Ovary (tissue), 9 donors: ENCODE measurements around the gene UAP1L1. TPM values are rescaled to one million over a fixed set of nuclear protein-coding genes. Genes with fewer than 3 reads are reported as not detected.

ENCODE experiments used
- DNase-seq, 5 donors: peaks; one replicate each; pipeline ENCODE4 v3.0.0-alpha.2; 2019 to 2020
- H3K27ac ChIP-seq, 2 donors: fragments of 200-600 bp; one replicate each; pipeline versions ENCODE4 v1.5.1 to v1.8.0; 2019 to 2022
- H3K27me3 ChIP-seq: fragments of 200-600 bp; one replicate; pipeline ENCODE4 v1.8.0; 2022
- H3K36me3 ChIP-seq: fragments of 200-600 bp; sonication (generic); one replicate; pipeline ENCODE4 v1.5.1; 2019
- H3K4me1 ChIP-seq: one replicate; pipeline ENCODE4 v1.8.1; 2013; ENCODE audit warnings: mild to moderate bottlenecking, moderate library complexity; ENCODE audit not compliant: insufficient read depth
- H3K4me3 ChIP-seq: fragments of 200-600 bp; sonication (generic); one replicate; pipeline ENCODE4 v1.5.1; 2017
- H3K9me3 ChIP-seq, 2 donors: fragments of 200-600 bp in 1 of 2; sonication (generic) in 1 of 2; one replicate each; pipeline versions ENCODE4 v1.5.1 to v1.8.1; 2013 to 2019; ENCODE audit warnings: mild to moderate bottlenecking in 1 of 2, moderate library complexity in 1 of 2
- EP300 ChIP-seq: sonication (generic); formaldehyde crosslinking; IDR thresholded peaks from one replicate; pipeline ENCODE4 v1.6.1; 2017; ENCODE audit warnings: antibody characterized with exemption
- POLR2A ChIP-seq: fragments of 450-650 bp; IDR thresholded peaks from one replicate; pipeline ENCODE4 v1.6.1; 2017; ENCODE audit warnings: antibody characterized with exemption, mild to moderate bottlenecking, moderate library complexity
- WGBS, 3 donors: extraction: QIAGEN DNeasy Blood & Tissue Kit in 1 of 3; methylation state at CpG; one replicate each; pipeline versions ENCODE4 v1.1.5 to v1.1.7; 2013 to 2017; 5-methylcytosine and 5-hydroxymethylcytosine counted together
- intact Hi-C, 4 donors: fragments of 100-400 bp; cut with DNase I; formaldehyde crosslinking; loops; one replicate each; pipeline versions ENCODE4 v1.11.0 to v1.15.1; 2022 to 2023
- polyA plus RNA-seq, 2 donors: library from polyadenylated mRNA; stranded (reverse); fragments of 200-250 nt in 1 of 2; fragments of 350-450 nt in 1 of 2; fragmentation: Illumina TruSeq in 1 of 2; extraction: RNeasy Lipid Tissue Mini Kit (QIAGEN cat#74804) in 1 of 2; gene quantifications; one replicate each; pipeline ENCODE4 v1.2.3, GENCODE V29; 2013 to 2014
- small RNA-seq: library from RNA; depleted of rRNA; stranded (forward); fragments of <200 nt; gene quantifications from one replicate; pipeline ENCODE3, GENCODE V24; 2016
- total RNA-seq, 7 donors: library from RNA; depleted of rRNA in 2 of 7; stranded (reverse); fragments of >200 nt in 2 of 7; fragmentation: NEBNext Ultra II Directional in 3 of 7; extraction: Animal tissue kit (Norgen Biotek cat#: 25700) in 3 of 7; gene quantifications; one replicate each; pipeline versions ENCODE4 v1.1.0 to v1.2.4, GENCODE V29; 2016 to 2023
- TF ChIP-seq, protein P1 (sequence below), 3 donors: fragments of 450-650 bp in 2 of 3; fragments of 200-600 bp in 1 of 3; IDR thresholded peaks; one replicate each; pipeline versions ENCODE4 v1.5.1 to v1.8.0; 2016 to 2022; ENCODE audit warnings: antibody characterized with exemption in 3 of 3, mild to moderate bottlenecking in 1 of 3
- donor health status: DM: no; HTN: no; CAD: no; lungs with moderate emphysema.
- donor health status: DM: no; HTN: no; CAD: no.
- donor health status: Bipolar disorder and iron deficiency.
- donor health status: DM: yes; HTN: yes; CAD: no.
- donor health status: DM: no; HTN: no; CAD: no.
- donor health status: DM: yes; HTN: yes; CAD: no.

UAP1L1 gene
- total and polyA plus RNA-seq, 9 donors: 1.3 to 6.3 (median 4.1) TPM

DNA sequence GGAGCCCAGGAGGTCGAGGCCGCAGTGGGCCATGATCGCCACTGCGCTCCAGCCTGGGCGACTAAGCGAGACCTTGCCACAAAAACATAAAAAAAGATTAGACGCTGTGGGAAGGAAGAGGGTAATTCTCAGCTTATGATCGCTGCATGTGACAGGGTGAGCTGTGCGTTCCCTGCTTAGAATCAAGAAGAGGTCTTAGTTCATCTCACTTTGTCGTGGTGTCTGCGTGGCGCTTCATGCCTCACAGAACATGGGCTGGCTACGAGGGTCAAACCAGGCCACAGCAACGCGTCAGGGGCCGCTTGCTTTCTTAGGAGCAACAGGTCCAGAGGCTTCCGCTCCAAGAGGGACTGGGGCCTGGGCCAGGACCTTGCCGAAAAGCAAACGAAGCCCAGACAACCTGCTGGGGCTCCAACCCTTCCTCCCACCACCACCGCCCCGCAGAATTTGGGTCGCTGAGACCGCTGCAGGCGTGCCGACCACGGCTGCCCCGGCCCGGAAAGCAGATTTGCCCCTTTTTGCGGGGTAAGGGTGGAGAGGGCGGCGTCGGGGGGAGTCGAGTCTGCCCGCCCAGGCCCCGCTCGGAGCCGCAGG is 51.6 kb downstream of the UAP1L1 start:
- no peaks in the 10 kb centered on the region for H3K27me3 ChIP-seq
- H3K27ac ChIP-seq: peak overlapping the region in 1 of 2 donors; percentile 31
- TF ChIP-seq, protein P1, sequence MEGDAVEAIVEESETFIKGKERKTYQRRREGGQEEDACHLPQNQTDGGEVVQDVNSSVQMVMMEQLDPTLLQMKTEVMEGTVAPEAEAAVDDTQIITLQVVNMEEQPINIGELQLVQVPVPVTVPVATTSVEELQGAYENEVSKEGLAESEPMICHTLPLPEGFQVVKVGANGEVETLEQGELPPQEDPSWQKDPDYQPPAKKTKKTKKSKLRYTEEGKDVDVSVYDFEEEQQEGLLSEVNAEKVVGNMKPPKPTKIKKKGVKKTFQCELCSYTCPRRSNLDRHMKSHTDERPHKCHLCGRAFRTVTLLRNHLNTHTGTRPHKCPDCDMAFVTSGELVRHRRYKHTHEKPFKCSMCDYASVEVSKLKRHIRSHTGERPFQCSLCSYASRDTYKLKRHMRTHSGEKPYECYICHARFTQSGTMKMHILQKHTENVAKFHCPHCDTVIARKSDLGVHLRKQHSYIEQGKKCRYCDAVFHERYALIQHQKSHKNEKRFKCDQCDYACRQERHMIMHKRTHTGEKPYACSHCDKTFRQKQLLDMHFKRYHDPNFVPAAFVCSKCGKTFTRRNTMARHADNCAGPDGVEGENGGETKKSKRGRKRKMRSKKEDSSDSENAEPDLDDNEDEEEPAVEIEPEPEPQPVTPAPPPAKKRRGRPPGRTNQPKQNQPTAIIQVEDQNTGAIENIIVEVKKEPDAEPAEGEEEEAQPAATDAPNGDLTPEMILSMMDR (IDR thresholded peaks at IDR 0.05): no peak
- TF ChIP-seq POLR2A: no peak
- no peak for TF ChIP-seq EP300
- peak overlapping the region; percentile 65 for H3K4me3 ChIP-seq
- peaks cover 0 to 6% of the 10 kb centered on the region in 2 donors for H3K9me3 ChIP-seq
- peaks cover 12% of the 10 kb centered on the region for H3K4me1 ChIP-seq
- intact Hi-C loops: loop anchor here in 1 of 4 donors (5.0 kb wide), 1 partner anchor 98 kb away; the partner anchor contains the start of genes CYSRT1 and RNF224
- DNase-seq: no peak
- H3K36me3 ChIP-seq: no peaks in the 10 kb centered on the region
- WGBS, 3 donors: 15 to 28% (median 25%) methylated on average over 26 to 37 of the region's 37 CpGs

DNA sequence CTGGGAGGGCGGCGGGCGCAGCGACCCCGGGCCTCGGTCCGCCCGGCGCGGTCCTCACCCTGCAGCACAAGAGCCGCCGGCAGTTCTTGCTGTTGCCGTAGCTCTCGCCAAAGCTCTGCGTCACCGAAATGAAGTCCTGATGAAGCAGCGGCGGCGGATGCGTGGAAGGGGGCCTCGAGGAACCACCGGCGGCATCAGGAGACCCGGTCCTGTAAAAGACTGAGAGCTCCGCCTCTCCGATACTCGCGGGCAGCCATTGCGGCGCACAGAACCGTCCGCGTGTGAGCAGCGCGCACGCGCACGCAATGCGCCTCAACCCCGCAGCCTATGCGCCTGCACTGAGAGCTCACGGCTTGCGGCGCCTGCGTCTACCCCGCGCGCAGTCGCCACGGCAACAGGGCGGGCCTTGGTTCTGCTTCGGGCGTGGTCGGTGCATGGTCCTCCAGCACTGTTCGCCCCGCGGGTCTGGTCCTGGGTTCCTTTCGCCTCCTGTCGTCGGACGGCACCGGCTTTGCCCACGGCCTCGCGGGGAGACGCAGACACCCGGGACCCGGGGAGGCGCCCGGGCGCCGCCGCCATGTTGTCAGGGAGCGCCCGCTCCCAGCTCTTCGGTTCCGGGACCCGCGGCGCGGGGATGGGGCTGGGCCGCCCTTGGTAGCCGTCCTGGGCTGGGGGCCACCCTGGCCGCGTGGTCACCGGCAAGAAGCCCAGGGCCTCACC is 52.3 kb downstream of the UAP1L1 start:
- intact Hi-C loops: loop anchor here in 1 of 4 donors (5.0 kb wide), 1 partner anchor 98 kb away; the partner anchor contains the start of genes CYSRT1 and RNF224
- Histone ChIP-seq H3K36me3 (no peaks in the 10 kb centered on the region), H3K9me3 (peaks cover 0 to 6% of the 10 kb centered on the region in 2 donors), H3K4me1 (peaks cover 12% of the 10 kb centered on the region), H3K27me3 (no peaks in the 10 kb centered on the region), H3K27ac (peak overlapping the region in 1 of 2 donors; percentile 31), H3K4me3 (peak overlapping the region; percentile 65)
- WGBS, 3 donors: 0 to 1% (median 1%) methylated on average over 81 to 86 of the region's 86 CpGs
- peak; percentile 64 to 88 (median 75) for DNase-seq
- no peak for TF ChIP-seq POLR2A
- no peak for TF ChIP-seq EP300
- TF ChIP-seq, protein P1 (IDR thresholded peaks at IDR 0.05): no peak

DNA sequence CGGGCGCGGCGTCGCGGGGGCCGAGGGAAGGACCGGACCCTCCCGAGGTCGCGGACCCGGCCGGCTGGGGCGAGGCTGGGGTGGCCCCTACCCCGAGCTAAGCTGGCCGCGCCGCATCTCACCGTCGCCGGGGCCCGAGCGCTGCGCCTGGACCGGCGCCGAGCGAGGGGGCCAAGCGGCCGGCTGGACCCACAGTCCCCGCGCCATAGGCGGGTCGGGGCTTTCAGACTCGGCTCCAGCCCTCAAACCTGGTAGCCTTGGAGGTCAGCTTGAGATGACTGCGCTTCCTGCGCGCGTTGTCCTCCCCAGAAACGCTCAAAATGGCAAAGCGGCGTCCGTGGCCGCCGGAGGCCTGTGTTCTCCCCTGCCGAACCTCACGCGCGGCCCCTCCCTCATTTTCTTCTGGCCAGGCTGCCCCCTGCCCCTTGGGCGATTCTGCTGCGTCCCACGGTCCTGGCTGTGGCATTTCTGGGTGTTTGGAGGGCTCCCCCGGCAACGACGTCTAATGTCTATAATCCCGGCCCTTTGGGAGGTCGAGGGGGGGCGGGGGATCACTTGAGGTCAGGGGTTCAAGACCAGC is 52.9 kb downstream of the UAP1L1 start:
- intact Hi-C loops: no loop called here
- H3K27me3 ChIP-seq: no peaks in the 10 kb centered on the region
- WGBS, 3 donors: 5 to 7% (median 6%) methylated on average over 46 to 58 of the region's 58 CpGs

More for the DNA sequence above, 52.9 kb downstream of the UAP1L1 start:
- Histone ChIP-seq H3K4me3 (peak overlapping the region; percentile 65), H3K4me1 (peaks cover 12% of the 10 kb centered on the region), H3K9me3 (peaks cover 0 to 6% of the 10 kb centered on the region in 2 donors), H3K27ac (no peak overlapping the region), H3K36me3 (no peaks in the 10 kb centered on the region)
- TF ChIP-seq EP300 (no peak), POLR2A (no peak)
- TF ChIP-seq, protein P1 (IDR thresholded peaks at IDR 0.05): no peak
- no peak for DNase-seq

Small RNAs within 50 kb of the gene (small RNA-seq; reads per million reads assigned to genes)
- not detected for gene RF00153

Other genes starting within 250 kb of the UAP1L1 start
Only the 30 nearest of the 36 such genes appear.
- gene TRAF2, start 191.0 kb upstream of the UAP1L1 start, total RNA-seq: 10 to 100 TPM in 4 of 7 donors, 1 to 10 TPM in 3; 5.6 to 11.9 (median 10.3) TPM
- 1 to 10 TPM in 1 of 2 donors, under 1 TPM in 1; 0.83 to 7.6 TPM for gene TRAF2, start 191.0 kb upstream of the UAP1L1 start, polyA plus RNA-seq
- 10 to 100 TPM; 49.4 to 75.5 (median 60.5) TPM for gene FBXW5, start 132.8 kb upstream of the UAP1L1 start, total RNA-seq
- gene FBXW5, start 132.8 kb upstream of the UAP1L1 start, polyA plus RNA-seq: 10 to 100 TPM in 1 of 2 donors, 1 to 10 TPM in 1; 2.2 to 64.1 TPM
- under 1 TPM in 1 of 7 donors, not detected in 6; 1.00 TPM for gene C8G, start 132.3 kb upstream of the UAP1L1 start, total RNA-seq
- gene C8G, start 132.3 kb upstream of the UAP1L1 start, polyA plus RNA-seq: under 1 TPM in 1 of 2 donors, not detected in 1; 0.38 TPM
- 10 to 100 TPM in 5 of 7 donors, 1 to 10 TPM in 2; 1.3 to 40.9 (median 19.2) TPM for gene LCN12, start 125.2 kb upstream of the UAP1L1 start, total RNA-seq
- gene LCN12, start 125.2 kb upstream of the UAP1L1 start, polyA plus RNA-seq: 1 to 10 TPM; 1.1 to 6.1 TPM
- 100 to 1,000 TPM in 2 of 7 donors, 10 to 100 TPM in 4, 1 to 10 TPM in 1; 5.8 to 191 (median 59.8) TPM for gene PTGDS, start 100.0 kb upstream of the UAP1L1 start, total RNA-seq
- 10 to 100 TPM; 13.6 to 43.1 TPM for gene PTGDS, start 100.0 kb upstream of the UAP1L1 start, polyA plus RNA-seq
- 1 to 10 TPM in 2 of 7 donors, under 1 TPM in 4, not detected in 1; 0.25 to 1.6 (median 0.61) TPM for gene LCNL1, start 94.5 kb upstream of the UAP1L1 start, total RNA-seq
- under 1 TPM; 0.17 to 0.19 TPM for gene LCNL1, start 94.5 kb upstream of the UAP1L1 start, polyA plus RNA-seq
- gene PAXX, start 85.1 kb upstream of the UAP1L1 start, total RNA-seq: 10 to 100 TPM; 23.6 to 48.9 (median 37.5) TPM
- gene PAXX, start 85.1 kb upstream of the UAP1L1 start, polyA plus RNA-seq: 10 to 100 TPM in 1 of 2 donors, 1 to 10 TPM in 1; 1.1 to 47.8 TPM
- 1 to 10 TPM in 3 of 7 donors, under 1 TPM in 2, not detected in 2; 0.57 to 6.5 (median 1.5) TPM for gene CLIC3, start 80.9 kb upstream of the UAP1L1 start, total RNA-seq
- 1 to 10 TPM in 1 of 2 donors, not detected in 1; 1.1 TPM for gene CLIC3, start 80.9 kb upstream of the UAP1L1 start, polyA plus RNA-seq
- gene ABCA2, start 49.3 kb upstream of the UAP1L1 start, total RNA-seq: 10 to 100 TPM in 5 of 7 donors, 1 to 10 TPM in 2; 5.8 to 26.9 (median 13.7) TPM
- 10 to 100 TPM in 1 of 2 donors, 1 to 10 TPM in 1; 2.0 to 10.5 TPM for gene ABCA2, start 49.3 kb upstream of the UAP1L1 start, polyA plus RNA-seq
- under 1 TPM in 1 of 7 donors, not detected in 6; 0.08 TPM for gene FUT7, start 45.4 kb upstream of the UAP1L1 start, total RNA-seq
- gene FUT7, start 45.4 kb upstream of the UAP1L1 start, polyA plus RNA-seq: under 1 TPM in 1 of 2 donors, not detected in 1; 0.07 TPM
- gene NPDC1, start 31.3 kb upstream of the UAP1L1 start, total RNA-seq: 100 to 1,000 TPM in 2 of 7 donors, 10 to 100 TPM in 5; 22.3 to 112 (median 49.9) TPM
- 10 to 100 TPM in 1 of 2 donors, 1 to 10 TPM in 1; 2.1 to 67.9 TPM for gene NPDC1, start 31.3 kb upstream of the UAP1L1 start, polyA plus RNA-seq
- 1 to 10 TPM in 4 of 7 donors, under 1 TPM in 3; 0.12 to 5.1 (median 1.0) TPM for gene ENTPD2, start 23.5 kb upstream of the UAP1L1 start, total RNA-seq
- gene ENTPD2, start 23.5 kb upstream of the UAP1L1 start, polyA plus RNA-seq: under 1 TPM; 0.32 to 0.82 TPM
- under 1 TPM in 5 of 7 donors, not detected in 2; 0.24 to 0.62 (median 0.37) TPM for gene SAPCD2, start 7.0 kb upstream of the UAP1L1 start, total RNA-seq
- gene SAPCD2, start 7.0 kb upstream of the UAP1L1 start, polyA plus RNA-seq: under 1 TPM; 0.10 to 0.15 TPM
- gene MAN1B1, start 9.5 kb downstream of the UAP1L1 start, total RNA-seq: 10 to 100 TPM; 30.2 to 55.1 (median 38.6) TPM
- gene MAN1B1, start 9.5 kb downstream of the UAP1L1 start, polyA plus RNA-seq: 100 to 1,000 TPM in 1 of 2 donors, 10 to 100 TPM in 1; 44.0 to 109 TPM
- 100 to 1,000 TPM in 2 of 7 donors, 10 to 100 TPM in 5; 39.8 to 117 (median 95.6) TPM for gene DPP7, start 37.2 kb downstream of the UAP1L1 start, total RNA-seq
- gene DPP7, start 37.2 kb downstream of the UAP1L1 start, polyA plus RNA-seq: 10 to 100 TPM in 1 of 2 donors, 1 to 10 TPM in 1; 3.0 to 88.7 TPM
- gene GRIN1, start 61.6 kb downstream of the UAP1L1 start, total RNA-seq: under 1 TPM in 1 of 7 donors, not detected in 6; 0.15 TPM
- gene GRIN1, start 61.6 kb downstream of the UAP1L1 start, polyA plus RNA-seq: not detected
- gene LRRC26, start 92.5 kb downstream of the UAP1L1 start, total RNA-seq: 1 to 10 TPM in 1 of 7 donors, under 1 TPM in 1, not detected in 5; 0.23 to 3.0 TPM
- not detected for gene LRRC26, start 92.5 kb downstream of the UAP1L1 start, polyA plus RNA-seq
- gene TMEM210, start 94.5 kb downstream of the UAP1L1 start, total RNA-seq: not detected
- not detected for gene TMEM210, start 94.5 kb downstream of the UAP1L1 start, polyA plus RNA-seq
- gene ANAPC2, start 111.0 kb downstream of the UAP1L1 start, total RNA-seq: 10 to 100 TPM; 23.1 to 61.5 (median 53.9) TPM
- gene ANAPC2, start 111.0 kb downstream of the UAP1L1 start, polyA plus RNA-seq: 10 to 100 TPM in 1 of 2 donors, 1 to 10 TPM in 1; 8.0 to 38.4 TPM
- 10 to 100 TPM; 34.5 to 60.7 (median 44.5) TPM for gene SSNA1, start 111.2 kb downstream of the UAP1L1 start, total RNA-seq
- 10 to 100 TPM in 1 of 2 donors, 1 to 10 TPM in 1; 1.6 to 47.3 TPM for gene SSNA1, start 111.2 kb downstream of the UAP1L1 start, polyA plus RNA-seq
- gene TPRN, start 123.2 kb downstream of the UAP1L1 start, total RNA-seq: 10 to 100 TPM in 6 of 7 donors, 1 to 10 TPM in 1; 6.6 to 18.4 (median 15.9) TPM
- gene TPRN, start 123.2 kb downstream of the UAP1L1 start, polyA plus RNA-seq: 1 to 10 TPM in 1 of 2 donors, under 1 TPM in 1; 0.68 to 8.6 TPM
- gene TMEM203, start 128.1 kb downstream of the UAP1L1 start, total RNA-seq: 10 to 100 TPM; 29.2 to 40.8 (median 37.5) TPM
- 10 to 100 TPM; 35.3 to 38.2 TPM for gene TMEM203, start 128.1 kb downstream of the UAP1L1 start, polyA plus RNA-seq
- 10 to 100 TPM in 4 of 7 donors, 1 to 10 TPM in 3; 3.7 to 15.2 (median 11.3) TPM for gene NDOR1, start 128.2 kb downstream of the UAP1L1 start, total RNA-seq
- gene NDOR1, start 128.2 kb downstream of the UAP1L1 start, polyA plus RNA-seq: 1 to 10 TPM; 1.1 to 7.2 TPM
- 1 to 10 TPM in 5 of 7 donors, under 1 TPM in 1, not detected in 1; 0.92 to 6.5 (median 3.3) TPM for gene RNF208, start 144.7 kb downstream of the UAP1L1 start, total RNA-seq
- gene RNF208, start 144.7 kb downstream of the UAP1L1 start, polyA plus RNA-seq: 1 to 10 TPM in 1 of 2 donors, not detected in 1; 2.3 TPM
- gene CYSRT1, start 147.7 kb downstream of the UAP1L1 start, total RNA-seq: under 1 TPM in 4 of 7 donors, not detected in 3; 0.15 to 0.80 (median 0.33) TPM
- under 1 TPM in 1 of 2 donors, not detected in 1; 0.12 TPM for gene CYSRT1, start 147.7 kb downstream of the UAP1L1 start, polyA plus RNA-seq
- gene RNF224, start 150.0 kb downstream of the UAP1L1 start, total RNA-seq: under 1 TPM in 1 of 7 donors, not detected in 6; 0.92 TPM
- not detected for gene RNF224, start 150.0 kb downstream of the UAP1L1 start, polyA plus RNA-seq
- gene SLC34A3, start 153.4 kb downstream of the UAP1L1 start, total RNA-seq: under 1 TPM in 2 of 7 donors, not detected in 5; 0.15 to 0.46 TPM
- gene SLC34A3, start 153.4 kb downstream of the UAP1L1 start, polyA plus RNA-seq: not detected
- 100 to 1,000 TPM in 6 of 7 donors, 10 to 100 TPM in 1; 88.0 to 234 (median 175) TPM for gene TUBB4B, start 163.8 kb downstream of the UAP1L1 start, total RNA-seq
- gene TUBB4B, start 163.8 kb downstream of the UAP1L1 start, polyA plus RNA-seq: 10 to 100 TPM; 62.8 to 88.6 TPM
- not detected for gene STPG3, start 173.8 kb downstream of the UAP1L1 start, total RNA-seq
- gene STPG3, start 173.8 kb downstream of the UAP1L1 start, polyA plus RNA-seq: not detected
- 10 to 100 TPM; 20.3 to 56.6 (median 44.5) TPM for gene NELFB, start 177.8 kb downstream of the UAP1L1 start, total RNA-seq
- gene NELFB, start 177.8 kb downstream of the UAP1L1 start, polyA plus RNA-seq: 10 to 100 TPM; 10.9 to 50.8 TPM